GM11168 (cell line): ENCODE results near the gene GALR1.

ENCODE experiments used
- in situ Hi-C: fragments of 300-500 bp; cut with MboI; formaldehyde crosslinking; loops from one replicate; pipeline ENCODE4 v1.12.0; 2022; ENCODE audit warnings: low sequenced_read_pairs; ENCODE audit not compliant: unreplicated experiment

Gene GALR1

GRCh38 chr18:77314952-77315351 lies 65.3 kb downstream of the GALR1 start:
- in situ Hi-C loops, result no loop called here

- in situ Hi-C loops, result no loop called here
Observed at GRCh38 chr18:77316008-77316407, 66.4 kb downstream of the GALR1 start.

- in situ Hi-C loops, result no loop called here
Observed at GRCh38 chr18:77316641-77317040, 67.0 kb downstream of the GALR1 start.

GRCh38 chr18:77320971-77321559 lies 71.4 kb downstream of the GALR1 start:
- in situ Hi-C loops, result no loop called here

- in situ Hi-C loops, result no loop called here
Observed at GRCh38 chr18:77321823-77322805, 72.5 kb downstream of the GALR1 start.

GRCh38 chr18:77323640-77324299 lies 74.1 kb downstream of the GALR1 start:
- in situ Hi-C loops, result no loop called here
